HepG2 (cell line): Measurements from ENCODE around the gene FKBP8. TPM values are rescaled to one million over a fixed set of nuclear protein-coding genes. Genes with fewer than 3 reads are reported as not detected.

ENCODE experiments used
- EP300 ChIP-seq, 3 experiments: sonication (generic) in 1 of 3; formaldehyde crosslinking in 1 of 3; IDR thresholded peaks; 2 replicates each; pipeline versions ENCODE4 v1.5.1 to v1.6.1; 2011 to 2020; ENCODE audit warnings: low read depth in 2 of 3, low read length in 2 of 3, borderline replicate concordance in 1 of 3, improper control_type of control experiment in 1 of 3, mild to moderate bottlenecking in 1 of 3, missing genetic modification reagents in 1 of 3, moderate library complexity in 1 of 3
- ERF ChIP-seq: IDR thresholded peaks from 2 replicates; pipeline ENCODE4 v1.6.1; 2018; ENCODE audit warnings: missing biosample characterization, missing genetic modification reagents
- ETV6 ChIP-seq: sonication (generic); formaldehyde crosslinking; conservative IDR thresholded peaks from 2 replicates; pipeline ENCODE4 v1.4.0; 2020; ENCODE audit warnings: missing genetic modification reagents
- KMT2A ChIP-seq: sonication (generic); formaldehyde crosslinking; IDR thresholded peaks from 2 replicates; pipeline ENCODE4 v1.4.0; 2020; ENCODE audit warnings: missing genetic modification reagents
- MAF1 ChIP-seq: sonication (generic); formaldehyde crosslinking; IDR thresholded peaks from 2 replicates; pipeline ENCODE4 v1.5.0; 2020; ENCODE audit warnings: missing genetic modification reagents, borderline replicate concordance
- NCOA1 ChIP-seq: sonication (generic); formaldehyde crosslinking; IDR thresholded peaks from 2 replicates; pipeline ENCODE4 v1.9.0; 2021; ENCODE audit warnings: missing genetic modification reagents
- NR1H2 ChIP-seq: sonication (generic); formaldehyde crosslinking; IDR thresholded peaks from 2 replicates; pipeline ENCODE4 v1.8.1; 2022; ENCODE audit warnings: low read depth, missing genetic modification reagents, borderline replicate concordance
- PCBP1 ChIP-seq: fragments of 200-400 bp; formaldehyde crosslinking; IDR thresholded peaks from 2 replicates; pipeline ENCODE4 v1.6.1; 2017; ENCODE audit warnings: mild to moderate bottlenecking, low read depth, low read length, borderline replicate concordance
- PHF21A ChIP-seq: sonication (generic); formaldehyde crosslinking; IDR thresholded peaks from 2 replicates; pipeline ENCODE4 v1.5.0; 2020; ENCODE audit warnings: mild to moderate bottlenecking, missing genetic modification reagents
- SIX1 ChIP-seq: sonication (generic); formaldehyde crosslinking; IDR thresholded peaks from 2 replicates; pipeline ENCODE4 v1.4.0; 2020; ENCODE audit warnings: missing genetic modification reagents, borderline replicate concordance
- SMARCC2 ChIP-seq: fragments of 450-650 bp; IDR thresholded peaks from 2 replicates; pipeline ENCODE4 v1.6.1; 2017; ENCODE audit warnings: antibody characterized with exemption, mild to moderate bottlenecking
- SP140L ChIP-seq: sonication (generic); formaldehyde crosslinking; IDR thresholded peaks from 2 replicates; pipeline ENCODE4 v1.4.0; 2020; ENCODE audit warnings: missing genetic modification reagents, borderline replicate concordance
- TOPORS ChIP-seq: sonication (generic); formaldehyde crosslinking; IDR thresholded peaks from 2 replicates; pipeline ENCODE4 v1.8.0; 2023; ENCODE audit warnings: mild to moderate bottlenecking, missing genetic modification reagents
- ZFP36L2 ChIP-seq: sonication (generic); formaldehyde crosslinking; IDR thresholded peaks from 2 replicates; pipeline ENCODE4 v1.4.0; 2020; ENCODE audit warnings: missing genetic modification reagents
- ZNF138 ChIP-seq: sonication (generic); formaldehyde crosslinking; IDR thresholded peaks from 2 replicates; pipeline ENCODE4 v1.5.0; 2020; ENCODE audit warnings: mild to moderate bottlenecking, low read depth, missing genetic modification reagents
- ZNF383 ChIP-seq: sonication (generic); formaldehyde crosslinking; IDR thresholded peaks from 2 replicates; pipeline ENCODE4 v1.4.0; 2020; ENCODE audit warnings: missing genetic modification reagents, mild to moderate bottlenecking, borderline replicate concordance
- ZNF446 ChIP-seq: sonication (generic); formaldehyde crosslinking; IDR thresholded peaks from 2 replicates; pipeline ENCODE4 v1.5.0; 2020; ENCODE audit warnings: mild to moderate bottlenecking, missing genetic modification reagents
- ZNF501 ChIP-seq: sonication (generic); formaldehyde crosslinking; IDR thresholded peaks from 2 replicates; pipeline ENCODE4 v1.5.1; 2020; ENCODE audit warnings: mild to moderate bottlenecking, moderate library complexity, missing genetic modification reagents
- ZNF562 ChIP-seq: sonication (generic); formaldehyde crosslinking; IDR thresholded peaks from 2 replicates; pipeline ENCODE4 v1.8.0; 2022; ENCODE audit warnings: missing genetic modification reagents, borderline replicate concordance
- ZNF607 ChIP-seq: sonication (generic); formaldehyde crosslinking; IDR thresholded peaks from 2 replicates; pipeline ENCODE4 v1.5.1; 2020; ENCODE audit warnings: missing genetic modification reagents, mild to moderate bottlenecking, borderline replicate concordance
- ZNF652 ChIP-seq: IDR thresholded peaks from 2 replicates; pipeline ENCODE4 v1.6.1; 2016; ENCODE audit warnings: low read depth, borderline replicate concordance
- ZNF773 ChIP-seq: sonication (generic); formaldehyde crosslinking; IDR thresholded peaks from 2 replicates; pipeline ENCODE4 v1.4.0; 2020; ENCODE audit warnings: missing genetic modification reagents, borderline replicate concordance
- polyA plus RNA-seq, 8 experiments: library from polyadenylated mRNA; depleted of rRNA in 3 of 8; stranded (reverse) in 7 of 8; unstranded in 1 of 8; fragments of >200 nt; fragmentation: Illumina TruSeq in 4 of 8; extraction: Trizol in 4 of 8; gene quantifications; 2 replicates each; pipeline versions ENCODE4 v1.2.1 to v1.2.3, GENCODE V29; 2011 to 2016; ENCODE audit warnings: low read depth in 4 of 8, missing spikeins in 1 of 8, mixed read lengths in 1 of 8; ENCODE audit not compliant: insufficient read depth in 1 of 8
- total RNA-seq, 5 experiments: library from RNA; depleted of rRNA; stranded (reverse); fragments of >200 nt; fragmentation: Illumina TruSeq; extraction: Trizol; gene quantifications; 2 replicates each; pipeline ENCODE4 v1.2.3, GENCODE V29; 2016; ENCODE audit warnings: low read depth in 1 of 5
- TF ChIP-seq, protein P1 (sequence below): sonication (generic); formaldehyde crosslinking; IDR thresholded peaks from 2 replicates; pipeline ENCODE4 v1.4.0; 2020; ENCODE audit warnings: mild to moderate bottlenecking, missing genetic modification reagents
- TF ChIP-seq, protein P2 (sequence below): IDR thresholded peaks from 2 replicates; pipeline ENCODE4 v1.6.1; 2016; ENCODE audit warnings: low read depth
- TF ChIP-seq, protein P3 (sequence below): sonication (generic); formaldehyde crosslinking; IDR thresholded peaks from 2 replicates; pipeline ENCODE4 v1.4.0; 2020; ENCODE audit warnings: missing genetic modification reagents, borderline replicate concordance

The FKBP8 gene
- total and polyA plus RNA-seq, 2 of the 13 experiments (the other 11 are each of a cell fraction or from before 2014, with no cell fraction given), result 81.7 to 93.9 TPM

DNA sequence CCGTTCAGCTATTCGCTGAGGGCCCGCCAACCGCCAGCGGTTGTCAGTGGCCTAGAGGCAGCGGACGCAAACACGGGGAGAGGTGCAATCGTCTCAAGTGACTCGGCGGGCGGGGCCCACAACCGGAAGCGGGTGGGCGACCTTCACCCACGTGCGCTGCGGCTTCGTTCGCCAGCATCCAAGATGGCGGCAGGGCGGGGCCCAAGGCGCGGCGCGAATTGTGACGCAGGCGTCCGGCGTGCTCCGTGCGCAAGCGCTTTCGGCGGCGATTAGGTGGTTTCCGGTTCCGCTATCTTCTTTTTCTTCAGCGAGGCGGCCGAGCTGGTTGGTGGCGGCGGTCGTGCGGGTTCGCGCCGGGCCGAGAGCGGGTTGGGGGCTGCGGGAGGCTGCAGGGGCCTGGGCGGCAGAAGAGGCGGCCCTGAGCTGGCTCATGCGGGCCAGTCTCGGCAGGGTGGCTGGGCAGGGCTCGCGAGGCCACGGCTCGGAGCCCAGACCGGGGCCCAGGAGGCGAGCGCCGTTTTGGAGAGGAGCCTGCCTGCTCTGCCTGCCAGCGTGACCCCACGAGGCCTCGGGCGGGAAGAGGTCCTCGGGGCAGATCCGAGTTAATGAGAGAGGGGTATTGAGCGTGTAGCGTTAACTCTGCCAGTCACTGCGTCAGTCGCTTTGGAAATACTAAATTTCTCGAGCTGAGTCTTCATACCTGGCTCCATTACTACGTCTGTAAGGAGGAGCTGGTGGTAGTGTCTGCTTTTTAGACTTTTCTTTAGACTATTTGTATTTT is 28.4 kb upstream of the FKBP8 start, which contains the start of gene UBA52 (continued):
- peak; percentile 93 for TF ChIP-seq KMT2A (CRISPR knock-in tag)
- TF ChIP-seq SMARCC2, result no peak
- TF ChIP-seq ETV6 (CRISPR knock-in tag), result 0 out of 2 replicates have a peak, but pooled peaks have one; percentile 59
- TF ChIP-seq MAF1 (CRISPR knock-in tag), result 0 out of 2 replicates have a peak, but pooled peaks have one; percentile 32
- no peak for TF ChIP-seq ZNF446 (CRISPR knock-in tag)
- no peak for TF ChIP-seq TOPORS (CRISPR knock-in tag)
- no peak for TF ChIP-seq ZNF652
- TF ChIP-seq ZNF383, result peak; percentile 58; the same call in 1 of the 2 replicates
- peak; percentile 95 for TF ChIP-seq ZNF501
- TF ChIP-seq NCOA1, result peak; percentile 91; the same call in 1 of the 2 replicates
- TF ChIP-seq PCBP1, result no peak
- no peak for TF ChIP-seq NR1H2 (CRISPR knock-in tag)
- peak; percentile 85 for TF ChIP-seq SIX1 (CRISPR knock-in tag)
- TF ChIP-seq ZNF138 (CRISPR knock-in tag), result 0 out of 2 replicates have a peak, but pooled peaks have one; percentile 78
- TF ChIP-seq ZNF773 (CRISPR knock-in tag), result no peak
- no peak for TF ChIP-seq SP140L
- TF ChIP-seq, protein P1, sequence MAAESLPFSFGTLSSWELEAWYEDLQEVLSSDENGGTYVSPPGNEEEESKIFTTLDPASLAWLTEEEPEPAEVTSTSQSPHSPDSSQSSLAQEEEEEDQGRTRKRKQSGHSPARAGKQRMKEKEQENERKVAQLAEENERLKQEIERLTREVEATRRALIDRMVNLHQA, result peak; percentile 44; the same call in 1 of the 2 replicates
- TF ChIP-seq ZNF607 (CRISPR knock-in tag), result 0 out of 2 replicates have a peak, but pooled peaks have one; percentile 18
- no peak for TF ChIP-seq ZNF562 (CRISPR knock-in tag)
- peak in 1 of 2 experiments; percentile 41; a peak in 1 of 4 replicates for TF ChIP-seq EP300 (IDR thresholded peaks at IDR 0.05; ENCODE audit: low read depth in 2 of 2, low read length in 2 of 2)
- peak; percentile 57 for TF ChIP-seq EP300 (CRISPR knock-in tag; IDR thresholded peaks at IDR 0.05; ENCODE audit: borderline replicate concordance)
- TF ChIP-seq ERF (CRISPR knock-in tag), result peak; percentile 94
- TF ChIP-seq, protein P2, sequence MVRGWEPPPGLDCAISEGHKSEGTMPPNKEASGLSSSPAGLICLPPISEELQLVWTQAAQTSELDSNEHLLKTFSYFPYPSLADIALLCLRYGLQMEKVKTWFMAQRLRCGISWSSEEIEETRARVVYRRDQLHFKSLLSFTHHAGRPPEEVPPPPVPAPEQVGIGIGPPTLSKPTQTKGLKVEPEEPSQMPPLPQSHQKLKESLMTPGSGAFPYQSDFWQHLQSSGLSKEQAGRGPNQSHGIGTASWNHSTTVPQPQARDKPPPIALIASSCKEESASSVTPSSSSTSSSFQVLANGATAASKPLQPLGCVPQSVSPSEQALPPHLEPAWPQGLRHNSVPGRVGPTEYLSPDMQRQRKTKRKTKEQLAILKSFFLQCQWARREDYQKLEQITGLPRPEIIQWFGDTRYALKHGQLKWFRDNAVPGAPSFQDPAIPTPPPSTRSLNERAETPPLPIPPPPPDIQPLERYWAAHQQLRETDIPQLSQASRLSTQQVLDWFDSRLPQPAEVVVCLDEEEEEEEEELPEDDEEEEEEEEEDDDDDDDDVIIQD, result no peak; the same call in 1 of the 2 replicates
- peak; percentile 90 for TF ChIP-seq PHF21A (CRISPR knock-in tag)
- TF ChIP-seq, protein P3, sequence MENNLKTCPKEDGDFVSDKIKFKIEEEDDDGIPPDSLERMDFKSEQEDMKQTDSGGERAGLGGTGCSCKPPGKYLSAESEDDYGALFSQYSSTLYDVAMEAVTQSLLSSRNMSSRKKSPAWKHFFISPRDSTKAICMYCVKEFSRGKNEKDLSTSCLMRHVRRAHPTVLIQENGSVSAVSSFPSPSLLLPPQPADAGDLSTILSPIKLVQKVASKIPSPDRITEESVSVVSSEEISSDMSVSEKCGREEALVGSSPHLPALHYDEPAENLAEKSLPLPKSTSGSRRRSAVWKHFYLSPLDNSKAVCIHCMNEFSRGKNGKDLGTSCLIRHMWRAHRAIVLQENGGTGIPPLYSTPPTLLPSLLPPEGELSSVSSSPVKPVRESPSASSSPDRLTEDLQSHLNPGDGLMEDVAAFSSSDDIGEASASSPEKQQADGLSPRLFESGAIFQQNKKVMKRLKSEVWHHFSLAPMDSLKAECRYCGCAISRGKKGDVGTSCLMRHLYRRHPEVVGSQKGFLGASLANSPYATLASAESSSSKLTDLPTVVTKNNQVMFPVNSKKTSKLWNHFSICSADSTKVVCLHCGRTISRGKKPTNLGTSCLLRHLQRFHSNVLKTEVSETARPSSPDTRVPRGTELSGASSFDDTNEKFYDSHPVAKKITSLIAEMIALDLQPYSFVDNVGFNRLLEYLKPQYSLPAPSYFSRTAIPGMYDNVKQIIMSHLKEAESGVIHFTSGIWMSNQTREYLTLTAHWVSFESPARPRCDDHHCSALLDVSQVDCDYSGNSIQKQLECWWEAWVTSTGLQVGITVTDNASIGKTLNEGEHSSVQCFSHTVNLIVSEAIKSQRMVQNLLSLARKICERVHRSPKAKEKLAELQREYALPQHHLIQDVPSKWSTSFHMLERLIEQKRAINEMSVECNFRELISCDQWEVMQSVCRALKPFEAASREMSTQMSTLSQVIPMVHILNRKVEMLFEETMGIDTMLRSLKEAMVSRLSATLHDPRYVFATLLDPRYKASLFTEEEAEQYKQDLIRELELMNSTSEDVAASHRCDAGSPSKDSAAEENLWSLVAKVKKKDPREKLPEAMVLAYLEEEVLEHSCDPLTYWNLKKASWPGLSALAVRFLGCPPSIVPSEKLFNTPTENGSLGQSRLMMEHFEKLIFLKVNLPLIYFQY (CRISPR knock-in tag), result no peak
- TF ChIP-seq ZFP36L2 (CRISPR knock-in tag), result no peak
